ENCODE data around the gene GRIK2. TPM values are rescaled to one million over a fixed set of nuclear protein-coding genes. Genes with fewer than 3 reads are reported as not detected.

Gene GRIK2
- total RNA-seq, 2 experiments from 2014 or later, result not detected

GRCh38 chr6:101403216-101403945, 9.9 kb downstream of the GRIK2 start:
- ATAC-seq (no peak), DNase-seq (no peak)
- H3K4me3 Mint-ChIP-seq, result no peak overlapping the region
- no peaks in the 10 kb centered on the region for H3K4me1 Mint-ChIP-seq (ENCODE audit: low read depth)
- ChIA-PET POLR2A (no interaction called here), CTCF (interaction anchor here (0.6 kb wide), 1 partner anchor 200 kb away, joined by 3 read pairs; no protein-coding TSS in a partner anchor)
- intact Hi-C loops (cut with micrococcal nuclease), result loop anchor here (10.0 kb wide), 1 partner anchor 939 kb away; the partner anchor contains the start of gene SIM1
- H3K36me3 Mint-ChIP-seq (ENCODE audit: low read depth), result peaks cover 2% of the 10 kb centered on the region
- TF ChIP-seq, protein P1, sequence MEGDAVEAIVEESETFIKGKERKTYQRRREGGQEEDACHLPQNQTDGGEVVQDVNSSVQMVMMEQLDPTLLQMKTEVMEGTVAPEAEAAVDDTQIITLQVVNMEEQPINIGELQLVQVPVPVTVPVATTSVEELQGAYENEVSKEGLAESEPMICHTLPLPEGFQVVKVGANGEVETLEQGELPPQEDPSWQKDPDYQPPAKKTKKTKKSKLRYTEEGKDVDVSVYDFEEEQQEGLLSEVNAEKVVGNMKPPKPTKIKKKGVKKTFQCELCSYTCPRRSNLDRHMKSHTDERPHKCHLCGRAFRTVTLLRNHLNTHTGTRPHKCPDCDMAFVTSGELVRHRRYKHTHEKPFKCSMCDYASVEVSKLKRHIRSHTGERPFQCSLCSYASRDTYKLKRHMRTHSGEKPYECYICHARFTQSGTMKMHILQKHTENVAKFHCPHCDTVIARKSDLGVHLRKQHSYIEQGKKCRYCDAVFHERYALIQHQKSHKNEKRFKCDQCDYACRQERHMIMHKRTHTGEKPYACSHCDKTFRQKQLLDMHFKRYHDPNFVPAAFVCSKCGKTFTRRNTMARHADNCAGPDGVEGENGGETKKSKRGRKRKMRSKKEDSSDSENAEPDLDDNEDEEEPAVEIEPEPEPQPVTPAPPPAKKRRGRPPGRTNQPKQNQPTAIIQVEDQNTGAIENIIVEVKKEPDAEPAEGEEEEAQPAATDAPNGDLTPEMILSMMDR (IDR thresholded peaks at IDR 0.05), result no peak
- peaks cover 7% of the 10 kb centered on the region for H3K9me3 Mint-ChIP-seq
- peaks cover 54% of the 10 kb centered on the region for H3K27me3 Mint-ChIP-seq
- H3K27ac Mint-ChIP-seq, result no peak overlapping the region

DNA sequence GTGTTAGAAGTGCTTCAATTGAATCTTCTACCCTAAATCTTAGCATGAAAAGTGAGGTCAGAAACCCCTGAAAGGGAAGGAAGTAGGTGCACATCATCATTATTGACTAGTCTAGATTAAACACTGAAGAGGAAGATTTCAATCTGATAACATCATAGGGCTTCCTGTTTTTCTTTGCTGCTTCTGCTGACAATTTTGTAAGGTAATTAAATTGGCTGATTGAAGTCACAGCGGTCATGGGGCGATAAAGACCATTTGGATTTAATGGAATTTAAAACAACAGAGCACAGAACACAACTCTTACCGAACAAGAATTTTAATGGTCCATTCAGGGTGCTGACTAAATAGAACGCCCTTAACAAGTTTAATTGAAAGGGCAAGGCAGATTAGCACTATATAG, 11.3 kb downstream of the GRIK2 start:
- CTCF ChIA-PET, result no interaction called here
- DNase-seq (no peak), ATAC-seq (no peak)
- Mint-ChIP-seq H3K4me3 (no peak overlapping the region), H3K9me3 (peaks cover 6% of the 10 kb centered on the region), H3K36me3 (ENCODE audit: low read depth) (peaks cover 2% of the 10 kb centered on the region), H3K4me1 (ENCODE audit: low read depth) (no peaks in the 10 kb centered on the region), H3K27ac (no peak overlapping the region), H3K27me3 (peaks cover 42% of the 10 kb centered on the region)
- intact Hi-C loops (cut with micrococcal nuclease), result loop anchor here (10.0 kb wide), 1 partner anchor 940 kb away; the partner anchor contains the start of gene SIM1
- TF ChIP-seq, protein P1 (IDR thresholded peaks at IDR 0.05), result no peak
- POLR2A ChIA-PET, result no interaction called here

- TF ChIP-seq, protein P1 (IDR thresholded peaks at IDR 0.05), result no peak
- DNase-seq (no peak), ATAC-seq (no peak)
- Mint-ChIP-seq H3K9me3 (no peaks in the 10 kb centered on the region), H3K27ac (no peak overlapping the region), H3K4me1 (ENCODE audit: low read depth) (no peaks in the 10 kb centered on the region), H3K36me3 (ENCODE audit: low read depth) (no peaks in the 10 kb centered on the region), H3K27me3 (no peaks in the 10 kb centered on the region), H3K4me3 (no peak overlapping the region)
- ChIA-PET CTCF (no interaction called here), POLR2A (no interaction called here)
- intact Hi-C loops (cut with micrococcal nuclease), result no loop called here
These were observed 20.3 kb downstream of the GRIK2 start for GRCh38 chr6:101413773-101414172.

GRCh38 chr6:101417900-101418299, 24.4 kb downstream of the GRIK2 start:
- ATAC-seq, result no peak
- no peak overlapping the region for H3K27ac Mint-ChIP-seq
- intact Hi-C loops (cut with micrococcal nuclease), result no loop called here

DNA sequence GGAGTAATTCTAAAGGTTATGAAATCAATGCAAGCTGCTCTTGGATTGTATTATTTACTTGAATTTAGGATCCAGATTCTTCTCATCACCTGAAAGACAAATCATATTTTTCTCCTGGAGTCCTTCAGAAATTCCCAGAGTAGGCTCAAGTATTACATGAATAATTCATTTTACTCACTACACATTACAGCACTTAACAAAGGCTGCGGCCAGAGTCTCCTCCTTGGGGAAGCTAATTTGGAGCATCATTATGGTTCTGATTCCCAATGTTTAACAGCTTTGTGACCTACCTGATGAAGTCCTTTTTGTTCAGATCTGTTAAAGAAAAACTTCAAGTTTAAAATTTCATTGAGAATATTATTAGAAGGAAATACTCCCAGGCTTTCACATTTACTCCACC, 28.7 kb downstream of the GRIK2 start:
- no peaks in the 10 kb centered on the region for H3K4me1 Mint-ChIP-seq (ENCODE audit: low read depth)
- POLR2A ChIA-PET, result no interaction called here
- H3K36me3 Mint-ChIP-seq (ENCODE audit: low read depth), result no peaks in the 10 kb centered on the region
- peaks cover 2% of the 10 kb centered on the region for H3K9me3 Mint-ChIP-seq
- no peak overlapping the region for H3K4me3 Mint-ChIP-seq
- H3K27ac Mint-ChIP-seq, result no peak overlapping the region
- H3K27me3 Mint-ChIP-seq, result no peaks in the 10 kb centered on the region
- ATAC-seq, result no peak
- intact Hi-C loops (cut with micrococcal nuclease), result no loop called here
- DNase-seq, result no peak
- CTCF ChIA-PET, result no interaction called here
- TF ChIP-seq, protein P1 (IDR thresholded peaks at IDR 0.05), result no peak

More at GRCh38 chr6:101417900-101418299, 24.4 kb downstream of the GRIK2 start:
- Mint-ChIP-seq H3K4me1 (ENCODE audit: low read depth) (no peaks in the 10 kb centered on the region), H3K27me3 (no peaks in the 10 kb centered on the region), H3K9me3 (no peaks in the 10 kb centered on the region), H3K4me3 (no peak overlapping the region), H3K36me3 (ENCODE audit: low read depth) (no peaks in the 10 kb centered on the region)
- TF ChIP-seq, protein P1 (IDR thresholded peaks at IDR 0.05), result no peak
- POLR2A ChIA-PET, result no interaction called here
- no peak for DNase-seq
- CTCF ChIA-PET, result no interaction called here
